HUES6 (cell line): ENCODE data around the gene ARHGEF38.

ENCODE experiments used
- H3K27ac ChIP-seq: 2 replicates; pipeline ENCODE4 v1.7.0; 2013; ENCODE audit warnings: low read depth, mild to moderate bottlenecking, low read length, inconsistent platforms
- H3K27me3 ChIP-seq: 2 replicates; pipeline ENCODE4 v1.6.1; 2013; ENCODE audit warnings: low read length; ENCODE audit not compliant: control insufficient read depth, insufficient read depth
- H3K36me3 ChIP-seq: 2 replicates; pipeline ENCODE4 v1.6.1; 2013; ENCODE audit warnings: low read length; ENCODE audit not compliant: control insufficient read depth, insufficient read depth
- H3K4me1 ChIP-seq: 2 replicates; pipeline ENCODE4 v1.6.1; 2013; ENCODE audit warnings: low read length; ENCODE audit not compliant: control insufficient read depth, insufficient read depth
- H3K4me3 ChIP-seq: 2 replicates; pipeline ENCODE4 v1.5.1; 2013; ENCODE audit warnings: low read depth, low read length
- H3K9ac ChIP-seq: one replicate; pipeline ENCODE4 v1.6.1; 2013; ENCODE audit warnings: mild to moderate bottlenecking, low read length
- H3K9me3 ChIP-seq: 2 replicates; pipeline ENCODE4 v1.6.1; 2013; ENCODE audit warnings: low read depth, low read length; ENCODE audit not compliant: control insufficient read depth, insufficient read depth

ARHGEF38 gene

DNA sequence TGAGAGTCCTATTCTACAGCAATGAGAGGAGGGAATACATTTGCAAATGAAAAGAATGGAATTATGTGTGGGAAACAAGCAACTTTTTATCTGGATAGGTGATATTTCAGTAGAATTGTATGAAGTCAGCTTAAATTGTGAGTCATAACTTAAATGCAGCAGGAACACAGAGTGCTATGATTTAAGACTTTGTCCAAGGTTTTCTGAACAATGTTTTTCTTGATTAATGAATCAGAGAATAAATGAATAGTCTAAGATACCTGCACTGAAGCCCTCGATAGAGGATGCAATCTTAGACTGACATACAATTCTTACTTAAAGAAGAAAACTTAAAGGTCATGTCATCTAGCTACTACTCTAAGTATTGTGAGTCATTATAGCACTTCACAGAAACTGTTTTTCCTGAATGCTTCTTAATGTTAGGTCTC lies 8.0 kb downstream of the ARHGEF38 start:
- Histone ChIP-seq H3K4me1 (peaks cover 11% of the 10 kb centered on the region; the same call in 1 of the 2 replicates), H3K27ac (no peak overlapping the region), H3K4me3 (no peak overlapping the region), H3K27me3 (peaks cover 96% of the 10 kb centered on the region), H3K36me3 (no peaks in the 10 kb centered on the region), H3K9ac (no peak overlapping the region), H3K9me3 (no peaks in the 10 kb centered on the region)

DNA sequence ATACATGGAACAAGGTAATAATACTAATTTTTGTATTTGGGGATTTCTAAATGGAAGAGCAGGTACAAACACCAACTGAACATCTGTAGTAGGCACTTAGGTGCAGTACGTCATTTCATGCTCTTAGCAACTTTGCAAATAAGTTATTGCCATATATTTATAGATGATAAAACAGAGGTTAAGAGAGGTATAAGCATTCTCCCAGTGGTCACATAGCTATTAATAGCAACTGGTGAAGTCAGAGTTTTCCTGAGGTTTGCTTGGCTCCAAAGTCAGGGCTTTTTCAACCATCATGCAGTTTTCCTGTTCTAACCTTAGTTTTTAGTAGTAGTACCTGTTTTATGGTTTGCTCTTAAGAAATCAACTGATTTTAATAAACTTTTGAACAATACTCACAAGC lies 10.9 kb downstream of the ARHGEF38 start:
- no peak overlapping the region for H3K4me3 ChIP-seq
- H3K9ac ChIP-seq = no peak overlapping the region
- no peaks in the 10 kb centered on the region for H3K4me1 ChIP-seq
- H3K27ac ChIP-seq = no peak overlapping the region
- H3K27me3 ChIP-seq = peaks cover 74% of the 10 kb centered on the region
- H3K9me3 ChIP-seq = no peaks in the 10 kb centered on the region
- H3K36me3 ChIP-seq = no peaks in the 10 kb centered on the region

DNA sequence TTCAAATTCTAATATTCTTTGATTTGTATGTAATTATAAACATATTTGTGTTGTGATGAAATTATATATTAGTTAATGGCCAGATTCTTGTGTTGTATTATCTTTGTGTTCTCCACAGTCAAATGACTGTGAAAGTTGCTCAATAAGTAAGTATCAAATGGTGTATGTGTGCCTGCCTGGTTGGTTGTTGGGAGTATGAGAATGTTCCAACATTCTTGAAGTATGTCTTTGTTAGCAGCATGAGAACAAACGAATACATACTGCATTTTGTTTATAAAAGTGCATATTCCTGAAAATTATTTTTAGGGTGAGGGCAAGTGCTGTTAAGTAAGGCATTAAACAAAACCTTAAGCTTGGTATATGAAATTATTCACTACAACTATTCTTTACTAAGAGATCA lies 16.2 kb downstream of the ARHGEF38 start:
- Histone ChIP-seq H3K36me3 (no peaks in the 10 kb centered on the region), H3K9ac (no peak overlapping the region), H3K9me3 (no peaks in the 10 kb centered on the region), H3K27me3 (peaks cover 24% of the 10 kb centered on the region), H3K4me1 (no peaks in the 10 kb centered on the region), H3K4me3 (no peak overlapping the region), H3K27ac (no peak overlapping the region)

DNA sequence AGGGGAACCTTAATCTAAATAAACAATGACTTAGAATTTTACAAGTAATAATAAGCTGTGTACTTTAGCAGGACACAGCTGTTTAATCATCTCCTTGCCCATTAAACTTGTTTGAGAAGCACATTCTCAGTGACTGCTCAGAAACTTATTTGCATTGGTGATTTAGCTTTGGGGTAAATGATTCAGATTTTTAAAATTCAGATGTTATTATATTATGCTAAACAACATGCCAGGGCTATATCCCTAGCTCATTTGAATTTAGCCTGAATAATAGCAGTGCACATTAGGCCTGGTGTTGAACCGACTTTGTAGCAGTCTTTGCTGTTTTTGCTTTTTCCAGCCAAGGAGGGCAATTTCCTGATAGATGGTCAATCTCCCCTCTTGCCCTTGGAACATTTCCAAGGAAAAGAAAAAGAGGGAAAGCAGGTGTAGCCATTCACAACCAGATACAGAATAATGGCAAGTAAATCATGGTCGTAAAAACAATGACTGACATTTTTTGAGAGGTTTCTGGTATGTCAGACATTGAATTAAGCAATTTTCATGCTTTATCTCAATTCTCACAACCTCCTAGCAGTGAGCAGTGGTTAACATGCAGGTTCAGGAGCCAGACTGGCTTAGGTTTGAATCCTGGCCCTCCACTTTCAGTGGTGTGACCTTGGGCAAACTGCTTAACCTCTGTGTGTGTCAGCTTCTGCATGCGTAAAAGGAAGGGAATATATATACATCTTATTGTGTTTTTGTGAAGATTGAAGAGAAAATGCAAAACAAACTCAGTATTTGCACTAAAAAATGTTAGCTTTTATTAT lies 16.8 kb downstream of the ARHGEF38 start:
- peaks cover 17% of the 10 kb centered on the region for H3K27me3 ChIP-seq
- no peak overlapping the region for H3K4me3 ChIP-seq
- no peak overlapping the region for H3K9ac ChIP-seq
- H3K27ac ChIP-seq = no peak overlapping the region
- no peaks in the 10 kb centered on the region for H3K4me1 ChIP-seq
- H3K9me3 ChIP-seq = no peaks in the 10 kb centered on the region
- H3K36me3 ChIP-seq = no peaks in the 10 kb centered on the region

DNA sequence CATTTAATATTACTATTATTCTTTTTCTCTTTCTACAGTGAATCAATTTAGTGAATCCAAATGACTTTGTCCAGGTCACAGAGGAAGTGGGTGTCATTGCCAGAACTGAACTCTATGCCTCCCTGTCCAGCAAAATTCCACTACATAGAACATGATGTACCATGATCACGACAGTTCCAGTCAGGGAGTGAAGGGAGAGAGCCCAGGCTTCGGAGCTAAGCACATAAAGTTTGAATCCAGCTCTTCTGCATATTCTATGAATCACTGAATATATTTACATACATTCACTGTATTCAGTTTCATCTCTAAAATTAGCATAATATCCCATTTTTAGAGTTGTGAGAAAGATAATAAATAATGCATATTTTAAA lies 17.4 kb downstream of the ARHGEF38 start:
- Histone ChIP-seq H3K36me3 (no peaks in the 10 kb centered on the region), H3K9me3 (no peaks in the 10 kb centered on the region), H3K27me3 (peaks cover 12% of the 10 kb centered on the region), H3K4me3 (no peak overlapping the region), H3K4me1 (no peaks in the 10 kb centered on the region), H3K9ac (no peak overlapping the region), H3K27ac (no peak overlapping the region)

DNA sequence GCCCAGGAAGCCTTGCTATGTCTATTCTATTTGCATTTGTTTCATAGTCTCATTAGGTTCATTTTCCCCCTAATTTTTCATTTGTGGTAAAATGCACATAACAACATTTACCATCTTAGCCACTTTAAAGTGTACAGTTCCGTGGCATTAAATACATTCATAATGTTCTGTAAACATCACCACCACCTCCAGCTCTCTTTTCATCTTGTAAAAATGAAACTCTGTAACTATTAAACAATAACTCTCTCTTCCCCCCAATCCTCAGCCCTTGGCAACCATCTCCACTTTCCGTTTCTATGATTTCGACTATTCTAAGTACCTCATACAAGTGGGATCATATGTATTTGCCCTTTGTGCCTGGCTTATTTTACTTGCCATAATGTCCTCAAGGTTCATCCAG lies 19.9 kb downstream of the ARHGEF38 start:
- Histone ChIP-seq H3K4me3 (no peak overlapping the region), H3K9me3 (no peaks in the 10 kb centered on the region), H3K4me1 (no peaks in the 10 kb centered on the region), H3K9ac (no peak overlapping the region), H3K27ac (no peak overlapping the region), H3K36me3 (no peaks in the 10 kb centered on the region), H3K27me3 (no peaks in the 10 kb centered on the region)

DNA sequence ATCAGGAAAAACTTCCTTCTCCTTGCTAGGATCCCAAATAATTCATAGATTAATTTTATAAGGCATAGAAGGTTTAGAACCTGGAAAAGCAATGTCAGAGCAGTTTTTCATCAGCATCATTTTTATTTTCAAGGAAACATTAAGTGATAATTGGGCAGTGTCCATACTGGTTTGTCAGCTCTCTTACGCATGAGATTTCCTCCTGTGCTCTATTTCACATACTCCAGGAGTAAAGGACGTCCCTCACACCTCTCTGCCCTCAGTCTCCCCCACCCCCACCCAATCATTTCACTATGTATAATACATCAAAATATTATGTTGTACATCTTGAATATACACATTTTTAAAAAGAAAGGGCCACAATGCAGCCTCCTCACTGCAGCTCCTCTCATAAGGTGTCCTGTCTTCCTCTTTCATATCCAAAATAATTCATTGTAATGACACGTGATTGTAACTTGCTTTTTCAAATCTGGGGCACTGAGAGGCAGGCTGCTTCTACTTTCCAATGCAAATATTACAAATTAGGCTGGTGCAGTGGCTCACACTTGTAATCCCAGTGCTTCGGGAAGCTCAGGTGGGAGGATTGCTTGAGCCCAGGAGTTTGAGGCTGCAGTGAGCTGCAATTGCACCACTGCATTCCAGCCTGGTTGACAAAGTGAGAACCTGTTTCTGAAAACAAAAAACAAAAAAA lies 34.4 kb downstream of the ARHGEF38 start:
- Histone ChIP-seq H3K9me3 (no peaks in the 10 kb centered on the region), H3K9ac (no peak overlapping the region), H3K36me3 (no peaks in the 10 kb centered on the region), H3K27me3 (no peaks in the 10 kb centered on the region), H3K4me1 (no peaks in the 10 kb centered on the region; the same call in 1 of the 2 replicates), H3K27ac (no peak overlapping the region), H3K4me3 (no peak overlapping the region)

DNA sequence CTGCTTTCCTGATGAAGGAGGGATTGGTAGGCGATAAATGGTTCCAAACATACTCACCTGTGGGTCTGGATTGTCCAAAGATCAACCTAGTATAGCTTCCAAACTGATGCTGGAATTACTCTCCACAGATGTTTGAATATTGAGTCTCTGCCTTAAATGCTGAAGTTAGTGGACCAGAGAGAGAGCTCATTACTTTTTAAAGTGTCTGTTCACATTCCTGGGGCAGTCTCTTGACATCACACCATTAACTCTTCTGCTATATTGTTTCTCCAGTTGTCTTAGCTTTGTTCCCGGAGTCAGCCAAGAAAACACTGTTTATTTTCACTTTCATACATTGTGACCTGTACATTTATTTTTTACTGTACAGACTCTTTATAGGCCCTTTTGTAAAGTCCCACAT lies 35.4 kb downstream of the ARHGEF38 start:
- Histone ChIP-seq H3K9me3 (no peaks in the 10 kb centered on the region), H3K4me1 (no peaks in the 10 kb centered on the region; the same call in 1 of the 2 replicates), H3K4me3 (no peak overlapping the region), H3K27me3 (no peaks in the 10 kb centered on the region), H3K9ac (no peak overlapping the region), H3K27ac (no peak overlapping the region), H3K36me3 (no peaks in the 10 kb centered on the region)

DNA sequence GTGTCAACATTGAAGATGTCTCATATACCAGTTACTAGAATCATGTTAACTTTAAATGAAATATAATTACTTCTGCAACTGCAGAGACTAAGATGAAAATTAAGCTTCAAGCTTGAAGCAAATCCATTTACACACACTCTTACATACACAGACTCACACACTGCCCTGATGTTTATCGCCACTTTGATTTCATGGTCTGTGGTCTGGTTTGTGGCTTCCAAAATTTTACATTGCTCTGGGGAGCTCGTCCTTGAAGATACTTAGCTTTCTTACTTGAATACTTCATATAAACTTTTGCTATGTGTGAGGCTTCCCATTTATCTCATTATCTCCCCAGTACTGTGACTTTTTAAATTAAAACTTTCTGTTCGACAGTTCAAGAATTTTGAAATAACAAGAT lies 35.8 kb downstream of the ARHGEF38 start:
- no peaks in the 10 kb centered on the region for H3K27me3 ChIP-seq
- H3K9ac ChIP-seq = no peak overlapping the region
- no peaks in the 10 kb centered on the region for H3K36me3 ChIP-seq
- no peaks in the 10 kb centered on the region for H3K9me3 ChIP-seq
- no peaks in the 10 kb centered on the region; the same call in 1 of the 2 replicates for H3K4me1 ChIP-seq
- no peak overlapping the region for H3K27ac ChIP-seq
- no peak overlapping the region for H3K4me3 ChIP-seq

DNA sequence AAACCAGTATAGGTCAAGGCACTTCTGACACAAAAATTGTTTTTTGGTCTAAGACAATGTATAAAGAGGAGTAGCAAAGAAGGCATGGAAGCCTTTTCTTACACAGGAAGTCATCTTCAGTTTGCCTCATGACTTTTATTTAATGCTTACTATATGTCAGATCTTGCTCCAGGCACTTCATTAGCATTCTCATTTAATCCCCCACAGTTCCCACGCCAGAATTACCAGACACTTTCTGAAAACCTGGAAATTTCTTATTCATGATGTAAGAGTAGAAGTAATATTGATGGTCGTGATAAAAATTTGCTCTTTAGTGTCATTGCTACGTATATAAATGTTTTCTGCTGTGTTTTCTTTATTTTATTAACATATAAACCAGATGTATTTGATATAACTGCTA lies 39.2 kb downstream of the ARHGEF38 start:
- Histone ChIP-seq H3K27me3 (no peaks in the 10 kb centered on the region), H3K36me3 (no peaks in the 10 kb centered on the region), H3K9me3 (no peaks in the 10 kb centered on the region), H3K4me1 (no peaks in the 10 kb centered on the region; the same call in 1 of the 2 replicates), H3K9ac (no peak overlapping the region), H3K27ac (no peak overlapping the region), H3K4me3 (no peak overlapping the region)
